Bone marrow (tissue), 2 donors: ENCODE measurements around the gene ALOX12.
"Not testable (repeated sequence)": the region's sequence is repeated elsewhere in the genome, so short reads cannot be mapped to it uniquely, and the experiment has no call there.

Source experiments
- DNase-seq, 2 donors: peaks; one replicate each; lab custom pipeline; 2025; lab: John Stamatoyannopoulos, UW

ALOX12 gene, protein sequence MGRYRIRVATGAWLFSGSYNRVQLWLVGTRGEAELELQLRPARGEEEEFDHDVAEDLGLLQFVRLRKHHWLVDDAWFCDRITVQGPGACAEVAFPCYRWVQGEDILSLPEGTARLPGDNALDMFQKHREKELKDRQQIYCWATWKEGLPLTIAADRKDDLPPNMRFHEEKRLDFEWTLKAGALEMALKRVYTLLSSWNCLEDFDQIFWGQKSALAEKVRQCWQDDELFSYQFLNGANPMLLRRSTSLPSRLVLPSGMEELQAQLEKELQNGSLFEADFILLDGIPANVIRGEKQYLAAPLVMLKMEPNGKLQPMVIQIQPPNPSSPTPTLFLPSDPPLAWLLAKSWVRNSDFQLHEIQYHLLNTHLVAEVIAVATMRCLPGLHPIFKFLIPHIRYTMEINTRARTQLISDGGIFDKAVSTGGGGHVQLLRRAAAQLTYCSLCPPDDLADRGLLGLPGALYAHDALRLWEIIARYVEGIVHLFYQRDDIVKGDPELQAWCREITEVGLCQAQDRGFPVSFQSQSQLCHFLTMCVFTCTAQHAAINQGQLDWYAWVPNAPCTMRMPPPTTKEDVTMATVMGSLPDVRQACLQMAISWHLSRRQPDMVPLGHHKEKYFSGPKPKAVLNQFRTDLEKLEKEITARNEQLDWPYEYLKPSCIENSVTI

DNA sequence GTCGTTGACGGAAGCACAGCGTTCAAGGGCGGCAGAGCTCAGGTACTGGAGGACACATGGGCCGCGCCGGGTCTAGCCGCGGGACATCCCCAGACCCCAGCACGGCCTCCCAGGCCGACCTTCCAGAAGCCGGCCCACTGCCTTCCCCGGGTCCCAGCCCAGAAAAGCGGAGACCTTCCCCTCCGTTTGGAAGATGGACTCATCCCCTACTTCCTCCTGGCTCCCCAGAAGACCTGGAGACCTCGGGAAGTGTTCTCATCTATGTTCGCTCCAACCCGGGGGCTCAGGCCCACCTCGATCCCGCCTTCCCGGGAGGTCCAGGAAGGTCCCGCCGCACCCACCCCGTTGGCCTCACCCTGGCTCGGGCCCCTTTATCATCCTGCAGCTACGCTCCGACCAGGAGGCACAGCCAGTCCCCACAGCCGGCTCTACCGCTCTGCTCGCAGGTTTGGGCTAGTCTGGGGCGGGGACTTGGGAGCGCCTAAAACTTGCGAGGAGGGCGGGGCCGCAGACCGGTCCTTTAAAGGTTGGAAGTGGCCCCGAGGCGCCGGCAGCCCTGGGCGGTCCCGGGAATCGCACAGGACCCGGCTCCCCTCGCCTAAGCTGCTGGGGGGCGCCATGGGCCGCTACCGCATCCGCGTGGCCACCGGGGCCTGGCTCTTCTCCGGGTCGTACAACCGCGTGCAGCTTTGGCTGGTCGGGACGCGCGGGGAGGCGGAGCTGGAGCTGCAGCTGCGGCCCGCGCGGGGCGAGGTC, at the start of gene ALOX12:
ALOX12 (plus strand) TSS at position 550 of the 756 bp plus-strand sequence; CDS start at position 619, 69 bp downstream.
- no peak for DNase-seq

DNA sequence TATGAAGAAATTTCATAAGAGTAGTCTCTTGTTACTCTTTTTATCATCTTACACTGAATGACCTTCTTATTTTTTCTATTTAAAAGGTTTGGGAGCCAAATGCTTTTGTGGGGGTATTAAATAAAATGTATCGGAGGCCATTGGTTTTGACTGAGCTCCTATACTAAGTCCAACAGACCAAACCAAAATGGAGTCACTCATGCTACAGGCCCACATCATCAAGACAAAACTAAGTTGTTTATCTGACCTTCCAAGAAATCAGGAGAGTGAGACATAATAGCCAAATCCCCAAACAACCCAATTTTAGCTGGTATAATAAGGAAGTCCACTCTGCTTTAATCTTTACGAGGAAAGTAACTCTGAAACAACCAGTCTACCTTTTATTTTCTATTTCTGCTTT, 48.1 kb upstream of the ALOX12 start:
- no peak for DNase-seq

DNA sequence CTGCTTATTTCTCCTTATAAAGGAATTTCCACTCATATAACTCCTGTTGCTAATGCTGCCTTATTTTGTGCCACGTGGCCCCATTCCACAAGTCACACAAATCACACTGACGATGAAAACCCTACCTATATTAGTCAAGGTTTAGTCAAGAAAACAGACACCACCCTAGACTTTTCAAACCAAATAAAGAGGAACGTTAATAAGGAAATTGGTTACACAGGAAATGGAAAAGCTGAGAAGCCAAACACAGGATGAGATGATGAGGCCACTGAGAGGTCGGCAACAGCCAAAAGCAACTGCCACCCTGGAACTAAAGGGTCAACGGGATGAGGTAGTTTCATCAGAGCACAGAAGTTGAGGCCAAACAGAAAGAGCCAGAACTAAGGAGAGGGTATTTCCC, 47.3 kb upstream of the ALOX12 start:
- DNase-seq, result no peak

DNA sequence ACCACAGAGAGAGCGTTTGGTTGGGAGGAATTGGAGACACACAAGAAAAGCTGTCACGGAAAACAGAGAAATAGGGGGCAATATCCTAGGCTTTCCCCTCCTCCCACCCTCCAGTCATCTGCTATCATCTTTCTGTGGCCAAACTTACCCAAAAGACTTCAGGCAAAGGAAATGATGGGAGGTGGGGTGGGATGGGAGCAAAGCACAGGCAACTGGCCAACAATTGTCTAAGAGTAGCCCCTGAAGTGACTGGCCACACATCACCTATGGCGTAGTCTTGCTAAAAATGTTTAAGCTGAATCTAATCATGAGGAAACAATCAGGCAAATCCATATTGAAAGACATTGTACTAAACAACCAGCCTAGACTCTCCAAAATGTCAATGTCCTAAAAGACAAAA, 46.9 kb upstream of the ALOX12 start:
- no peak for DNase-seq

DNA sequence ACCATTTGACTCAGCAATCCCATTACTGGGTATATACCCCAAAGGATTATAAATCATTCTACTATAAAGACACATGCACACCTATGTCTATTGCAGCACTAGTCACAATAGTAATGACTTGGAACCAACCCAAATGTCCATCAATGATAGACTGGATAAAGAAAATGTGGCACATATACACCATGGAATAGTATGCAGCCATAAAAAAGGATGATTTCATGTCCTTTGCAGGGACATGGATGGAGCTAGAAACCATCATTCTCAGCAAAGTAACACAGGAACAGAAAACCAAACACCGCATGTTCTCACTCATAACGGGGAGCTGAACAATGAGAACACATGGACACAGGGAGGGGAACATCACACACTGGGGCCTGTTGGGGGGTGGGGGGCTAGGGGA, 44.9 kb upstream of the ALOX12 start:
- DNase-seq, result not testable (repeated sequence)

DNA sequence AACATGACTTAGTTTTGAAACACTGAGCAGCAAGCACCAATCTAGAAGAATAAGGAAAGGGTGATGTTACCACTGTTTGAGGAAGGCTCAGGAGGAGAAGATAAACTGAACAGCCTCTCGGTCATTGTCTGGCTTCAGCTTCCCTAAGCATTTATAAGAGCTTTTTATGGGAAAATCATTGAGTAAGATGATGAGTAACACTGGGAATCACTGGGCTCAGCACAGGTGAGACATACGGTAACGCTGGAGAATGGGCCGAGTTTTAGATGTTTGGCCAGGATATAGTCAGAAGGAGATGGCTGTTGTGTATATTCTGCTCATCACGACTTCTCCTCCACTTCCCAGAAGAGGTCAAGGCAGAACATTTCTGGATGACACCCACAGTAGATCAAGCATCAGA, 42.2 kb upstream of the ALOX12 start:
- DNase-seq, result no peak

DNA sequence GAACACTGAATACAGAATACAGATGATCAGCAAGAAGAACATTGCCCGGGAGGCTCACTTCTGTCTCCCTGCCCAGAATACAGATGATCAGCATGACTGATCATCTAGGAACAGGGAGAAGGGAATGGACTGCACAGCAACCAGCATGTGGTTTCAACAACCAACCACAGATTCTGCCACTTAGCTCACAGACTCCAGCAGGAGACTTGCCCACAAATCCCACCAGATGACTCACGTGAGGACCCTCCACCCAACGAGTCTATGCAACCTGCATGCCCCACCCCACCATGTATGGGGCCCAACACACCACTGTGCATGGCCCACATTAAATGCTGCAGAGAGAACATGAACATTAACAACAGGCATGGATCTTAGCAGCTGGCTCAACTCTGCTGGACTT, 36.1 kb upstream of the ALOX12 start:
- no peak for DNase-seq

DNA sequence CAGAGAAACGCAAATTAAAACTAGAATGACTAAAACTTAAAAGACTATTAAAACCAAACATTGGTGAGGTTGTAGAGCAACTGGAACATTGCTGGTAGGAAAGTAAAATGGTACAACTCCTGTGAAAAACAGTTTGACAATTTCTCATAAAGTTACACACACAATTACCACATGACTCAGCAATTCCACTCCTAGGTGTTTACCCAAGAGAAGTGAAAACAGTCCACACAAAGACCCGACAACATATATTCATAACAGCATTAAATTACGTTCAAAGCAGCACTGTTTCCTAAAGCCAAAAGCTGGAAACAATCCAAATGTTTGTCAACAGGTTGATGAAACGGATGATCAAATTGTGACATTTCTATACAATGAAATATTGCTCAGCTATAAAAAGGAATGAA, 26.5 kb upstream of the ALOX12 start:
- no peak for DNase-seq

DNA sequence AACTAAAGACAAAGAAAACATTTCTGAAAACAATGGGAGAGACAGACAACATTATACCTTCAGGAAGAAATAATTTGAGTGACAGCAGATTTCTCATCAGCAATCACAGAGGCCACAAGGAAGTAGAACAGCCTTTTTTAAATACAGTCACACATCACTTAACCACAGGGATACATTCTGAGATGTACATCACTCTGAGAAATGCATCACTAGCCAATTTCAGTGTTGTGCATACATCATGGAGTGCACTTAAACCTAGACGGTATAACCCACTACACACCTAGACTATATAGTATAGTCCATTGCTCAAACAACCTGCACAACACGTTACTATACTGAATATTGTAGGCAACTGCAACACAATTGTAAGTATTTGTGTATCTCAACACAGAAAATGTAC, 24.9 kb upstream of the ALOX12 start:
- DNase-seq, result no peak

DNA sequence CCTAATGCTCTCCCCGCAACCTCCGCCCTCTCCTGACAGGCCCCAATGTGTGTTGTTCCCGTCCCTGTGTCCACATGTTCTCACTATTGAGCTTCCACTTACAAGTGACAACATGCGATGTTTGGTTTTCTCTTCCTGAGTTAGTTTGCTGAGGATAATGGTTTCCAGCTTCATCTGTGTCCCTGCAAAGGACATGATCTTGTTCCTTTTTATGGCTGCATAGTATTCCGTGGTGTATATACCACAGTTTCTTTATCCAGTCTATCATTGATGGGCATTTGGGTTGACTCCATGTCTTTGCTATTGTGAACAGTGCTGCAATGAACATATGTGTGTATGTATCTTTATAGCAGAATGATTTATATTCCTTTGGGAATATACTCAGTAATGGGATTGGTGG, 16.4 kb upstream of the ALOX12 start:
- DNase-seq, result not testable (repeated sequence)

DNA sequence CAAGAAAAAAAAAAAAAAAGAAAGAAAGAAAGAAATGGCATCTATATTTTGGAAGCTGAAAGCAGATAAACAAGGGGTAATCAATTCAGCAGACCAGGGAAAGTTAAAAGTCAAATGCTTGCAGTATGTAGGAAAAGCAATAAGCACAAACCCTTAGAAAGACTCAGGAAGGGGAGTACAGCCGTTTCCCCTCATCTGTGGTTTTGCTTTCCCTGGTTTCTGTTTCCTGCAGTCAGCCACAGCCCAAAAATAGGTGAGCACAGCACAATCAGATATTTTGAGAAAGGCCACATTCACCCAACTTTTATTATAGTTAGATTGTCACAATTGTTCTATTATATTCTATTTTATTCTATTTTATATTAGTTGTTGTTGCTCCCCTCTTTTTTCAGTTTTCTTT, 14.4 kb upstream of the ALOX12 start:
- peak in 1 of 2 donors; percentile 13 for DNase-seq

DNA sequence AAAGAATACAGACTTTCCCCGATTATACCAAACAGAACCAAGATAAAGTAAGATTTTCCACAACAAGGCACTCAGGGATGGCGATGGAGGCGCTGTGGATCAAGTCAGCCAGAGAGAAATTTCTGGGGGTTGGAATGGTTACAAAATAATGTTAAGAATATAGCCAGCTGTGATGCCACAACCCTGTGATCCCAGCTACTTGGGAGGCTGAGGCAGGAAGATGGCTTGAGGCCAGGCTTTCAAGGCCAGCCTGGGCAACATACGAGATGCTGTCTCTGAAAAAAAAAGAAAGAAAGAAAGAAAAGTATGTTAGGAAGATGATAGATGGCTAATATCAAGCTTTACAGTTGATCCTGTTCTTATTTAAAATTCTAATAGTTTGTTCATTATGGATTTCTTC, 10.6 kb upstream of the ALOX12 start:
- DNase-seq, result no peak

DNA sequence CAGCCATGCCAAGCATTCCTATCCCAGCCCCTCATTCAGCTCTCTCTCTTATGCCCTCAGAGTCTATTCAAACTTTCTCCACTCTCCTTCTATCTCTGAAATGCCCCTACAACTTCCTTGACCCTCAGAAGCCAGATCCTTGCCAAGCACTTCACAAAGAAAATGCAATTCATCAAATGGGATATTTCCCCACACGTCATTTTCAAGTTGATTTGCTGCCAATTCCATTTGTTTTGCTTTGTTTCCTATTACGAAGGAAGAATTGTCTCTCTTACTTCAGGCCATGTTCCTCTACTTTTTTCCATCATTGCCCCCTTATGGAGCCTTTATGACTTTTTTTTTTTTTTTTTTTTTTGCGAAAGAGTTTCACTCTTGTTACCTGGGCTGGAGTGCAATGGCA, 9.2 kb upstream of the ALOX12 start:
- DNase-seq, result no peak

DNA sequence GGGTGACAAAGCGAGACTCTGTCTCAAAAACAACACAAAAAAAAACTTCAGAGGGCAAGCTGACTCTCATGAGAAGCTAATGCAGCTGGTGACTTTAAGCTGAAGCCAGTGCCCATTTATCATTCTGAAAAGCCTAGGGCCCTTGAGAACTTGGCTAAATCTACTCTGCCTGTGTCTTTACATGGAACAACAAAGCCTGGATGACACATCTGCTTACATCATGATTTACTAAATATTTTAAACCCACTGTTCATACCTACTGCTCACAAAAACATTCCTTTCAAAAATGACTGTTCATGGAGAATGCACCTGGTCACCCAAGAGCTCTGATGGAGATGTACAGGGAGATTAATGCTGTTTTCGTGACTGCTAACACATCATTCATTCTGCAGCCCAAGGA, 6.1 kb upstream of the ALOX12 start:
- DNase-seq, result no peak

DNA sequence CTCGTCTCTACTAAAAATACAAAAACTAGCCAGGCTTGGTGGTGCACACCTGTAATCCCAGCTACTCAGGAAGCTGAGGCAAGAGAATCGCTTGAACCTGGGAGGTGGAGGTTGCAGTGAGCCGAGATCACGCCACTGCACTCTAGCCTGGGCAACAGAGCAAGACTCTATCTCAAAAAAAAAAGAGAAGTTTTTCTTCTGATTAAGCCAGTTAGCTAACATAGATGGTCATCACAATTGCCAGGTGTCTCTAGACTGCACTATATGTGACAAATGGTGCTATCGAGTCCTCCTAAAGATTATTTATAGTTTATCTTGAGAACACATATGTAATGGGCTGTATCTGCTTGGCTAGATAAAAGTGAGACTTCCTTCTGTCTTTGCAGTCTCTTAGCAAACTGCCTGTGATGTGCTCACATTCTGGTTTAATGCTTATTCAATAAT, 2.2 kb upstream of the ALOX12 start:
- DNase-seq, result not testable (repeated sequence)

DNA sequence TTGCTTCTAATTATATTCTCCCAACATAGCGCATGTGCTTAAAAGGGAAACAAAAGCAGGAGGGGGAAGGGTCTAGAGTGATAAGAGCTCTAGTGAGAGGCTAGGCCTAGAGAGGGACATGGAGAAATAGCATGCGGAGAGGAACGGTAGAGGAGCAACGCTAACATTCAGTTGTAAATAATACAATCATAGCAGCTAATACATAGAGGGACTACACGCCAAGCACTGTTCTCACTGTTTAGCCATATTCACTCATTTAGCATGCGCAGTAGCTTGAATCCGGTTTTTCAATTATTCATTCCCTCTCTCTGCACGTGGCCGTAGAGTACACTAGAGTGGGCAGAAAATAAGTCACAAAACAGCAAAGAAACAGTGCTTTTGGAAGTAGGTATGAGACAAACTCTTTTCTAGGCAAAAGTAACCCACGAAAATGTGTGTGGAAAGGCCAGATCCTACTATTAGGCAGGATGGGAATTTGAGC, 1.7 kb upstream of the ALOX12 start:
- DNase-seq, result no peak

DNA sequence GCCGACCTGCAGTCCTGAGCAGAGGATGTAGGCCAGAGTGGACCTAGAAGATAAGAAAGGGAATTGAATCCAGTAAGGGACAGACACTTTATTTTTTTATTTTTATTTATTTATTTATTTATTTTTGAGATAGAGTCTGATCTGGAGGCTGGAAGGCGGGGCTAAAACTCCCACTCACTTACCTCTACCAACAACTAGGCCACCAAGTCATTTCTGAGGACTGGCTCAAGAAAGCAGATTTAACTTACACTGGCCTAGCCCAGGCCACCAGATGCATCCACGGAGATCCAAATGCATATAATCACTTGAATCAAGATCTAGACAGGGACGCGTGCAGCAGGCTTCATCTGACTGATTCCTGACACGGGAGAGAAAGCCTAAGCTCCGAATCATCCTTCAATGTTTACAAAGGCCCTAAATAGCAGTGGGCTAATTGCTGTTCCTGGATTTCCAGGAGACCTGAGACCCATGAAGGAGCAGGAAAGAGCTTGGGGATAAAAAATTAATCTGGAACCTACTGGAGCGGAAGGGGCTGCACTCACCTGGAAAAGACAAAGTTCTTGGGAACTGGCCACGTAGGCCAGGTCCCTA, 1.1 kb upstream of the ALOX12 start:
- DNase-seq, result no peak

DNA sequence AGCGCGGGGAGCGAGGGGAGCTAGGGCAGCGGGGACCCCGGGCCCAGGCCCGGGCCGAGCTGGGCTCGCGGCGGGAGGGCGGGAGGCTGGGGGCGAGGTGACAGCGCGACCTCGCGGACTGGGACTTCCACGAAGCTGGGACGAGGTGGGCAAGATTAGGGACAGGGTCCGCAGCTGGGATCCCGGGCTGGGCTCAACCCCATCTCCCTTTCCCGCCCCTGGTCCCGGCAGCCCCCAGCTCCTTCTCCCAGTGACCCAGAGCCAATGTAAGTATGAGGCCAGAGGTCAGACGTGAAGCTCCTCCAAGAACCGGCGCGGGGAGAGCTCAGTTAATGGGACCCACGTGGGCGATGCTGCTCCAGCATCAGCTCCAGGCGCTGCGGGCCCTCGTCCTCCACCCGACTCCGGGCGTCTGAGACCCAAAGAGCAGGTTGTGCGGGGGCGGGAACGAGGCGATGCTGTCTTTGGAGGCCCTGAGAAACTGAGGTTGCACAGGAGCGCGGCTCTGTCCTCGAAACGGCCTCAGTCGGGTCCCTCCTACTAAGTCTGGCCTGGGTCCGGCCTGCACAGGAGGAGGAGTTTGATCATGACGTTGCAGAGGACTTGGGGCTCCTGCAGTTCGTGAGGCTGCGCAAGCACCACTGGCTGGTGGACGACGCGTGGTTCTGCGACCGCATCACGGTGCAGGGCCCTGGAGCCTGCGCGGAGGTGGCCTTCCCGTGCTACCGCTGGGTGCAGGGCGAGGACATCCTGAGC, 585 bp downstream of the ALOX12 start:
- DNase-seq, result no peak

DNA sequence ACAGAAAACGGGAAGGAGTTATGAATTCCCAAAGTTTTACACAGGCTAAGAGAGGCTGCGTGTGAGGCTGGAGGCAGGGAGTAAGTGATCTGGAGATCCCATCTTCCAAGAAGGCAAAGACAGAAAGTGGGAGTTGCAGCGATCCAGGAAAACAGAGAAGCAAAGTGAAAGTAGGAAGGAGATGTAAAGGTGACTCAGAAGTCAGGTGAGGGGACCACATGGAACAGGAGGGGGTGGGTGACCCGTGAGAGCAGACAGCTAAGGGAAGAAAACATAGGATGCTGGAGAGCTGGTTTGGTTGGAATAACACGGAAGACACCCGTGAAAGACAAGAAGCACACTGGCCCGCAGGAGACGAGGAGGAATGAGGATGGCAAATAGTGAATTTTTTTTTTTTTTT, 1.3 kb downstream of the ALOX12 start:
- DNase-seq, result no peak

DNA sequence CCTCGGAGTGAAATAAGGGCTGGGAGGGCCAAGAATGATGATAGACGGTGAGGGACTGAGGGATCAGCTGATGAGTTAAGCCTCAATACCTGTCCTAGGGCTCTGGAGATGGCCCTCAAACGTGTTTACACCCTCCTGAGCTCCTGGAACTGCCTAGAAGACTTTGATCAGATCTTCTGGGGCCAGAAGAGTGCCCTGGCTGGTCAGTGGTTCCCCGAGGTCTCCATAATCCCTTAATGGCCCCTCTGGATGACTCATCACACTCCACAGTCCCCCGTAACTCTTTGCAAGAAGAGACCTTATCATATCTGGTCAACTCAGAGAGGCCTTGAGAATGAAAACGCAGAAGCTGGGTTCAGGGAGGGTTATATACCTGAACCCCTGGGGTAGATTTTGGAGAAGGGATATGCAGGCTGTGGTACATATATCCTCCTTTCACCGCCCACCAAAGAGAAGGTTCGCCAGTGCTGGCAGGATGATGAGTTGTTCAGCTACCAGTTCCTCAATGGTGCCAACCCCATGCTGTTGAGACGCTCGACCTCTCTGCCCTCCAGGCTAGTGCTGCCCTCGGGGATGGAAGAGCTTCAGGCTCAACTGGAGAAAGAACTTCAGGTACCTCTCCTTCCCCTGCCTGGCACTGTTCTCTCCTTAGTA, 3.1 kb downstream of the ALOX12 start:
- no peak for DNase-seq
